Measurements from ENCODE around the gene VSIG8.
A peak's percentile ranks its signal among the peaks of the same experiment; 100 is the strongest.

VSIG8 gene

GRCh38 chr1:159882527-159882862 is 20.0 kb upstream of the VSIG8 start:
- peak; percentile 70 for DNase-seq

- DNase-seq, result peak; percentile 97
These were observed 19.4 kb upstream of the VSIG8 start for GRCh38 chr1:159881622-159882526.

GRCh38 chr1:159880430-159880829 is 18.0 kb upstream of the VSIG8 start:
- DNase-seq, result no peak

- DNase-seq, result peak; percentile 85
These were observed 17.5 kb upstream of the VSIG8 start for GRCh38 chr1:159879977-159880376.

GRCh38 chr1:159879136-159879535 is 16.7 kb upstream of the VSIG8 start:
- no peak for DNase-seq

GRCh38 chr1:159877695-159878444 is 15.4 kb upstream of the VSIG8 start:
- DNase-seq, result no peak

- DNase-seq, result no peak
These were observed 11.2 kb upstream of the VSIG8 start for GRCh38 chr1:159873530-159874143.

GRCh38 chr1:159872891-159873290 is 10.4 kb upstream of the VSIG8 start:
- no peak for DNase-seq

GRCh38 chr1:159870704-159871103 is 8.2 kb upstream of the VSIG8 start:
- DNase-seq, result no peak

GRCh38 chr1:159869607-159870006 is 7.2 kb upstream of the VSIG8 start:
- DNase-seq, result no peak

- DNase-seq, result peak; percentile 83
These were observed 6.7 kb upstream of the VSIG8 start for GRCh38 chr1:159869173-159869572.

GRCh38 chr1:159868766-159869165 is 6.3 kb upstream of the VSIG8 start:
- no peak for DNase-seq

GRCh38 chr1:159867664-159868026 is 5.2 kb upstream of the VSIG8 start:
- DNase-seq, result no peak

- DNase-seq, result no peak
These were observed 4.6 kb upstream of the VSIG8 start for GRCh38 chr1:159866905-159867663.

- DNase-seq, result no peak
These were observed 3.6 kb upstream of the VSIG8 start for GRCh38 chr1:159866066-159866465.

- DNase-seq, result no peak
These were observed 1.8 kb upstream of the VSIG8 start for GRCh38 chr1:159864262-159864661.

- DNase-seq, result no peak
These were observed 426 bp downstream of the VSIG8 start for GRCh38 chr1:159862031-159862430.

- DNase-seq, result no peak
These were observed 1.2 kb downstream of the VSIG8 start for GRCh38 chr1:159861218-159861617.

- DNase-seq, result no peak
These were observed 2.0 kb downstream of the VSIG8 start for GRCh38 chr1:159860456-159860855.

- no peak for DNase-seq
These were observed 2.6 kb downstream of the VSIG8 start for GRCh38 chr1:159859767-159860322.

GRCh38 chr1:159857889-159858288 is 4.6 kb downstream of the VSIG8 start:
- DNase-seq, result no peak

- DNase-seq, result no peak
These were observed 5.9 kb downstream of the VSIG8 start for GRCh38 chr1:159856576-159856975.

- DNase-seq, result no peak
These were observed 6.7 kb downstream of the VSIG8 start for GRCh38 chr1:159855709-159856108.

All from HCEC 1CT (cell line).